ENCODE measurements around the gene EEF2.

- TF ChIP-seq EZH2 (IDR thresholded peaks at IDR 0.05; ENCODE audit: borderline replicate concordance, low read depth, low read length, poor library complexity, severe bottlenecking) (no peak), CTCF (conservative IDR thresholded peaks at IDR 0.05; ENCODE audit: low read depth, low read length) (no peak)
Measured at GRCh38 chr19:3977242-3978143, 7.8 kb downstream of the EEF2 start.

Measured in A673 (cell line).